ENCODE results near the gene ZDHHC5. TPM values are rescaled to one million over a fixed set of nuclear protein-coding genes. Genes with fewer than 3 reads are reported as not detected.

ZDHHC5 gene
- total RNA-seq, 2 donors from 2014 or later = 80.2 to 82.1 TPM

- H3K4me1 ChIP-seq = no peaks in the 10 kb centered on the region
- no peak overlapping the region for H3K27ac ChIP-seq
- no peaks in the 10 kb centered on the region for H3K36me3 ChIP-seq
- intact Hi-C loops (cut with DNase I) = no loop called here
- no peaks in the 10 kb centered on the region for H3K27me3 ChIP-seq
- no peaks in the 10 kb centered on the region for H3K9me3 ChIP-seq
- DNase-seq = no peak
- H3K4me3 ChIP-seq = no peak overlapping the region
- H3K9ac ChIP-seq (ENCODE audit: low read depth in 2 of 2, low read length in 2 of 2) = no peak overlapping the region
- no peak for TF ChIP-seq CTCF (IDR thresholded peaks at IDR 0.05)
Observed at GRCh38 chr11:57624864-57625263, 43.0 kb upstream of the ZDHHC5 start.

GRCh38 chr11:57626895-57627294 lies 41.0 kb upstream of the ZDHHC5 start:
- Histone ChIP-seq H3K9me3 (no peaks in the 10 kb centered on the region), H3K9ac (ENCODE audit: low read depth in 2 of 2, low read length in 2 of 2) (no peak overlapping the region), H3K4me1 (no peaks in the 10 kb centered on the region), H3K4me3 (no peak overlapping the region), H3K27ac (no peak overlapping the region), H3K36me3 (no peaks in the 10 kb centered on the region), H3K27me3 (no peaks in the 10 kb centered on the region)
- TF ChIP-seq CTCF (IDR thresholded peaks at IDR 0.05) = no peak
- intact Hi-C loops (cut with DNase I) = no loop called here
- no peak for DNase-seq

- no peaks in the 10 kb centered on the region for H3K36me3 ChIP-seq
- H3K4me3 ChIP-seq = no peak overlapping the region
- TF ChIP-seq CTCF (IDR thresholded peaks at IDR 0.05) = no peak
- intact Hi-C loops (cut with DNase I) = no loop called here
- no peak overlapping the region for H3K27ac ChIP-seq
- no peaks in the 10 kb centered on the region for H3K4me1 ChIP-seq
- no peaks in the 10 kb centered on the region for H3K27me3 ChIP-seq
- no peaks in the 10 kb centered on the region for H3K9me3 ChIP-seq
- DNase-seq = no peak
- no peak overlapping the region for H3K9ac ChIP-seq (ENCODE audit: low read depth in 2 of 2, low read length in 2 of 2)
Observed at GRCh38 chr11:57630171-57630570, 37.7 kb upstream of the ZDHHC5 start.

- Histone ChIP-seq H3K27ac (no peak overlapping the region), H3K36me3 (no peaks in the 10 kb centered on the region), H3K4me3 (no peak overlapping the region), H3K9ac (ENCODE audit: low read depth in 2 of 2, low read length in 2 of 2) (no peak overlapping the region), H3K27me3 (no peaks in the 10 kb centered on the region), H3K4me1 (no peaks in the 10 kb centered on the region), H3K9me3 (no peaks in the 10 kb centered on the region)
- intact Hi-C loops (cut with DNase I) = no loop called here
- no peak for DNase-seq
- TF ChIP-seq CTCF (IDR thresholded peaks at IDR 0.05) = no peak
Observed at GRCh38 chr11:57632116-57632515, 35.8 kb upstream of the ZDHHC5 start.

GRCh38 chr11:57633394-57634070 lies 34.4 kb upstream of the ZDHHC5 start:
- TF ChIP-seq CTCF (IDR thresholded peaks at IDR 0.05) = no peak
- no peak for DNase-seq
- intact Hi-C loops (cut with DNase I) = no loop called here

More at GRCh38 chr11:57633394-57634070, 34.4 kb upstream of the ZDHHC5 start:
- Histone ChIP-seq H3K27me3 (no peaks in the 10 kb centered on the region), H3K4me3 (no peak overlapping the region), H3K4me1 (no peaks in the 10 kb centered on the region), H3K9me3 (no peaks in the 10 kb centered on the region), H3K9ac (ENCODE audit: low read depth in 2 of 2, low read length in 2 of 2) (no peak overlapping the region), H3K36me3 (no peaks in the 10 kb centered on the region), H3K27ac (no peak overlapping the region)

All from colonic mucosa (tissue), 4 donors.